Osteoblast (primary cell): ENCODE data around the gene KIF27. TPM values are rescaled to one million over a fixed set of nuclear protein-coding genes. Genes with fewer than 3 reads are reported as not detected.

Experiments used
- DNase-seq: peaks from one replicate; pipeline ENCODE4 v3.0.0; 2011; ENCODE audit warnings: low spot score, mixed read lengths; ENCODE audit not compliant: insufficient read length; ENCODE audit errors: missing footprints
- H2AFZ ChIP-seq: 2 replicates; pipeline ENCODE4 v1.6.0; 2011; ENCODE audit warnings: mild to moderate bottlenecking, low read length
- H3K27ac ChIP-seq: 2 replicates; pipeline ENCODE4 v1.5.1; 2011; ENCODE audit warnings: mild to moderate bottlenecking, low read depth, low read length, moderate library complexity
- H3K27me3 ChIP-seq: 2 replicates; pipeline ENCODE4 v1.6.0; 2012; ENCODE audit warnings: mild to moderate bottlenecking, control low read depth, inconsistent platforms, low read length, moderate library complexity; ENCODE audit not compliant: insufficient read depth
- H3K36me3 ChIP-seq: 2 replicates; pipeline ENCODE4 v1.5.1; 2011; ENCODE audit warnings: mild to moderate bottlenecking, low read length, control low read depth, moderate library complexity; ENCODE audit not compliant: insufficient read depth
- H3K4me1 ChIP-seq: 2 replicates; pipeline ENCODE4 v1.5.1; 2011; ENCODE audit warnings: mild to moderate bottlenecking, low read length, control low read depth, moderate library complexity; ENCODE audit not compliant: insufficient read depth
- H3K4me2 ChIP-seq: 2 replicates; pipeline ENCODE4 v1.6.0; 2011; ENCODE audit warnings: mild to moderate bottlenecking, low read length; ENCODE audit not compliant: insufficient read depth
- H3K4me3 ChIP-seq: fragments of 200-600 bp; sonication (generic); 3 replicates; pipeline ENCODE4 v1.5.1; 2012; ENCODE audit warnings: mild to moderate bottlenecking, low read length, inconsistent platforms; ENCODE audit not compliant: insufficient read depth
- H3K79me2 ChIP-seq: 2 replicates; pipeline ENCODE4 v1.6.0; 2012; ENCODE audit warnings: mild to moderate bottlenecking, low read length, control low read depth, inconsistent platforms; ENCODE audit not compliant: insufficient read depth
- H3K9me3 ChIP-seq: 2 replicates; pipeline ENCODE4 v1.5.1; 2011; ENCODE audit warnings: low read depth, low read length, control low read depth
- H4K20me1 ChIP-seq: 2 replicates; pipeline ENCODE4 v1.6.0; 2012; ENCODE audit warnings: mild to moderate bottlenecking, low read length, control low read depth; ENCODE audit not compliant: insufficient read depth
- CTCF ChIP-seq: IDR thresholded peaks from 2 replicates; pipeline ENCODE4 v1.5.1; 2011; ENCODE audit warnings: mild to moderate bottlenecking, low read depth, low read length, moderate library complexity; ENCODE audit errors: extremely low read depth
- total RNA-seq: library from RNA; depleted of rRNA; stranded (reverse); fragments of >200 nt; gene quantifications from 2 replicates; pipeline ENCODE4 v1.2.3, GENCODE V29; 2012

The KIF27 gene
- total RNA-seq: 6.2 TPM in 2 replicates

DNA sequence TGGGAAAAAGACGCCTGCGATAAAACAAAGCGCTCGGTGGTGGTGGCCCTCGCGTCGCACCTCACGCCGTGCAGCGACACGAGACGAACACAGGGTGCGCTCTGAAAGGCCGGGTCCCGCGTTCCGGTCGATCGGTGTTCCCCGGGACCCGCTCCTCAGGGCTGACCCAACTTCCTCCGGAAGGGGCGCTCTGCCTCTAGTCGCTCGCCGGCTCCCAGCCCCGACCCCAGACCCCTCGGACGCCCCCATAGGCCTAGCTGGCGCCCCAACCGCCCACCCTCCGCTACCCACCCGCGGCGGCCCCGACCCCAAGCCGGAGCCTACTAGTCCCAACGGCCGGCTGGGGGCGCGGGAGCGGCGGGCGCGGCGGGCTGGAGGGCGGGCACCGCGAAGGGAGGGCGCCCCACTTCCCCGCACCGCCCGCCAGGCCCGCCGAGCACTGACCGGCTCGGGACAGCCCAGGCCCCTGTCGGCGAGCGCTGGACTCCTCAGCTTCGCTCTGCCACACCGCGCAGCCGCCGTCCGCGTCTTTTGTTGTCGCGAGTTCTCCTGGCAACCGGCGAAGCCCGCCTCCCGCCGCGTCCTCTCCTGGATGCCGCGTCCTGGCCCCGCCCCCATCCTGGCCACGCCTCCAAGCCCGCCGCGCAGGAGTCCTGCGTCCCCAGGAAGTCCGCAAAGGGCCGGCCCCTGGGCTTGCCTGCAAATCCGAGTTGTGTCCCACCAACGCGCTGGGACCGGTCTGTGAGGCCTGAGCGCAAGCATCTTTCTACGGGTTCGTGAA, at the start of gene KIF27:
KIF27 (minus strand) TSS at position 506 of the 781 bp plus-strand sequence. CDS start 5,841 bp downstream, outside the sequence.
- Histone ChIP-seq H3K36me3 (no peaks in the 10 kb centered on the region), H3K27me3 (no peaks in the 10 kb centered on the region), H3K79me2 (no peaks in the 10 kb centered on the region), H4K20me1 (no peaks in the 10 kb centered on the region), H2AFZ (peak within 1 kb of the TSS; percentile 94), H3K9me3 (no peaks in the 10 kb centered on the region), H3K4me2 (peak within 1 kb of the TSS; percentile 92), H3K27ac (peak within 1 kb of the TSS; percentile 75), H3K4me1 (peaks cover 12% of the 10 kb centered on the region), H3K4me3 (peak within 1 kb of the TSS; percentile 82)
- peak; percentile 20 for TF ChIP-seq CTCF
- peak; percentile 99 for DNase-seq

GRCh38 chr9:83969602-83970001, 48.4 kb upstream of the KIF27 start:
- Histone ChIP-seq H2AFZ (no peak overlapping the region), H3K4me3 (no peak overlapping the region), H4K20me1 (peaks cover 53% of the 10 kb centered on the region), H3K27ac (no peak overlapping the region), H3K4me2 (no peak overlapping the region), H3K4me1 (no peaks in the 10 kb centered on the region), H3K36me3 (peaks cover 85% of the 10 kb centered on the region), H3K79me2 (peaks cover 32% of the 10 kb centered on the region), H3K9me3 (no peaks in the 10 kb centered on the region), H3K27me3 (no peaks in the 10 kb centered on the region)
- TF ChIP-seq CTCF: no peak
- DNase-seq: no peak

DNA sequence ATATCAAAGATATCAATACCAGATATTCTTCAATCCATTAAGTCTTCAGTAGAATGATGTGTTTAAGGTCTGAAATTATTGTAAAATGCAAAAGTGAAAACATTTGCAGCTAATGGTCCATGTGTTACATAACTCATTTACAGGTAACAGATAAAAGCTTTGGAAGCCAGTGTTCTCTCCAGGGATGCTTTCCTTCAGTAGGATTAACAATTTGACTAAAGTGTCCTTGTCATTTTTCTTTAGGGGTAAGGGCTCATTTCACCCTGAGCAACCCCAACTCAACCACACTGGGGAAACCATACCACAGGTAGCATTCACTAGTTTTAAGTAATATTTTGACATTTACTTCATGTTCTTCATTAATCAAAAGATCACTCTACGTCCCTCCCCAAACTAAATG, 45.8 kb upstream of the KIF27 start:
- Histone ChIP-seq H3K4me3 (no peak overlapping the region), H4K20me1 (peaks cover 33% of the 10 kb centered on the region), H3K36me3 (peaks cover 60% of the 10 kb centered on the region), H3K4me2 (no peak overlapping the region), H3K79me2 (peaks cover 11% of the 10 kb centered on the region), H3K27me3 (no peaks in the 10 kb centered on the region), H3K4me1 (peaks cover 4% of the 10 kb centered on the region), H3K27ac (no peak overlapping the region), H2AFZ (no peak overlapping the region), H3K9me3 (no peaks in the 10 kb centered on the region)
- DNase-seq: no peak
- no peak for TF ChIP-seq CTCF

DNA sequence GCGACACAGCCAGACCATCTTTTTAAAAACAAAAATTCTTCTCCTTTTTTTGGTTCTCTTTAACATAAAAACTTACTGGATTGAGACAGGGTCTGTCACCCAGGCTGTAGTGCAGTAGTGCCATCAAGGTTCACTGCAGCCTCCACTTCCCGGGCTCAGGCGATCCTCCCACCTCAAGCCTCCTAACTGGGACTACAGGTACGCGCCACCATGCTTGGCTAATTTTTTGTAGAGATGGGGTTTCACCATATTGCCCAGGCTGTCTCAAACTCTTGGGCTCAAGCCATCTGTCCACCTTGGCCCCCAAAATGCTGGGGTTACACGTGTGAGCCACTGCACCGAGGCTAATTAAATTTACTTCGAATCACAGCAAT, 45.0 kb upstream of the KIF27 start:
- peaks cover 5% of the 10 kb centered on the region for H3K79me2 ChIP-seq
- no peak overlapping the region for H3K4me2 ChIP-seq
- no peak overlapping the region for H2AFZ ChIP-seq
- no peaks in the 10 kb centered on the region for H3K27me3 ChIP-seq
- no peak for TF ChIP-seq CTCF
- H4K20me1 ChIP-seq: peaks cover 31% of the 10 kb centered on the region
- peaks cover 51% of the 10 kb centered on the region for H3K36me3 ChIP-seq
- peaks cover 4% of the 10 kb centered on the region for H3K4me1 ChIP-seq
- DNase-seq: no peak
- no peak overlapping the region for H3K4me3 ChIP-seq
- no peaks in the 10 kb centered on the region for H3K9me3 ChIP-seq
- H3K27ac ChIP-seq: no peak overlapping the region
